ENCODE measurements around the gene CCNI2. TPM values are rescaled to one million over a fixed set of nuclear protein-coding genes. Genes with fewer than 3 reads are reported as not detected.

The CCNI2 gene
- total and polyA plus RNA-seq, 2 donors (not counting 3 experiments of a cell fraction or from before 2014, with no cell fraction given) = 0.25 to 0.53 TPM

- TF ChIP-seq GATA2 (IDR thresholded peaks at IDR 0.05; ENCODE audit: insufficient read depth, insufficient read length, low read depth, low read length) (no peak), MYC (IDR thresholded peaks at IDR 0.05; ENCODE audit: low read depth, low read length) (no peak), POLR2AphosphoS5 (IDR thresholded peaks at IDR 0.05; ENCODE audit: insufficient read depth, low read depth, low read length) (no peak), EZH2 (IDR thresholded peaks at IDR 0.05; ENCODE audit: borderline replicate concordance, low read depth, low read length, severe bottlenecking) (no peak), CTCF (IDR thresholded peaks at IDR 0.05; ENCODE audit: extremely low read depth in 1 of 2, insufficient read depth in 1 of 2, low read depth in 1 of 2, low read length in 2 of 2) (no peak), JUN (IDR thresholded peaks at IDR 0.05; ENCODE audit: borderline replicate concordance, insufficient read depth, insufficient read length, low read depth) (no peak), MAX (IDR thresholded peaks at IDR 0.05; ENCODE audit: insufficient read depth, insufficient read length) (no peak), POLR2A (IDR thresholded peaks at IDR 0.05; ENCODE audit: low read depth, low read length) (no peak), FOS (IDR thresholded peaks at IDR 0.05; ENCODE audit: borderline replicate concordance, insufficient read depth, low read length) (no peak)
- Histone ChIP-seq H3K4me3 (replicated peaks in 1 of 3; ENCODE audit: insufficient read depth in 1 of 3, low read depth in 1 of 3, low read length in 3 of 3) (no peak overlapping the region), H3K9me3 (replicated peaks; ENCODE audit: control insufficient read depth, insufficient read depth, low read length) (no peaks in the 10 kb centered on the region), H4K20me1 (replicated peaks; ENCODE audit: control insufficient read depth, extremely low read depth, insufficient read depth, low read length) (no peaks in the 10 kb centered on the region), H3K27ac (ENCODE audit: insufficient read depth, low read depth, low read length) (no peak overlapping the region), H2AFZ (ENCODE audit: low read depth, low read length) (no peak overlapping the region), H3K79me2 (ENCODE audit: control insufficient read depth, insufficient read depth, low read length) (no peaks in the 10 kb centered on the region), H3K27me3 (ENCODE audit: control insufficient read depth in 2 of 2, insufficient read depth in 2 of 2, low read length in 2 of 2) (peaks cover 12 to 22% of the 10 kb centered on the region in 2 experiments), H3K9me1 (replicated peaks; ENCODE audit: control insufficient read depth, extremely low read depth, insufficient read depth, low read length) (no peaks in the 10 kb centered on the region), H3K4me1 (ENCODE audit: control insufficient read depth, extremely low read depth, insufficient read depth, low read length) (no peaks in the 10 kb centered on the region), H3K4me2 (ENCODE audit: insufficient read depth, low read length) (no peak overlapping the region), H3K9ac (replicated peaks; ENCODE audit: extremely low read depth, insufficient read depth, low read length) (no peak overlapping the region), H3K36me3 (ENCODE audit: control insufficient read depth in 2 of 2, extremely low read depth in 1 of 2, insufficient read depth in 2 of 2, low read length in 2 of 2) (no peaks in the 10 kb centered on the region)
- DNase-seq (ENCODE audit: low read depth, low spot score) = no peak
- intact Hi-C loops (cut with micrococcal nuclease) = no loop called here
- FAIRE-seq = no peak
- ChIA-PET POLR2A (no interaction called here), CTCF (interaction anchor here (0.6 to 6.3 kb wide), 5 partner anchors 8 to 45 kb away, joined by 3 to 39 read pairs (median 11); no protein-coding TSS in a partner anchor)
- dilution Hi-C loops (cut with MboI; ENCODE audit: extremely low pct_ligation_motif_present, low sequenced_read_pairs) = no loop called here
- BruUV-seq (replicated peaks) = no TSS peak
Measured at GRCh38 chr5:132799392-132799791, 52.2 kb downstream of the CCNI2 start.
